NCI-H446 (cell line): ENCODE data around the gene ZSCAN10.
A peak's percentile ranks its signal among the peaks of the same experiment; 100 is the strongest.

ENCODE experiments used
- DNase-seq, 2 experiments: peaks; one replicate each; lab custom pipeline; 2025; lab: John Stamatoyannopoulos, UW

Gene ZSCAN10

DNA sequence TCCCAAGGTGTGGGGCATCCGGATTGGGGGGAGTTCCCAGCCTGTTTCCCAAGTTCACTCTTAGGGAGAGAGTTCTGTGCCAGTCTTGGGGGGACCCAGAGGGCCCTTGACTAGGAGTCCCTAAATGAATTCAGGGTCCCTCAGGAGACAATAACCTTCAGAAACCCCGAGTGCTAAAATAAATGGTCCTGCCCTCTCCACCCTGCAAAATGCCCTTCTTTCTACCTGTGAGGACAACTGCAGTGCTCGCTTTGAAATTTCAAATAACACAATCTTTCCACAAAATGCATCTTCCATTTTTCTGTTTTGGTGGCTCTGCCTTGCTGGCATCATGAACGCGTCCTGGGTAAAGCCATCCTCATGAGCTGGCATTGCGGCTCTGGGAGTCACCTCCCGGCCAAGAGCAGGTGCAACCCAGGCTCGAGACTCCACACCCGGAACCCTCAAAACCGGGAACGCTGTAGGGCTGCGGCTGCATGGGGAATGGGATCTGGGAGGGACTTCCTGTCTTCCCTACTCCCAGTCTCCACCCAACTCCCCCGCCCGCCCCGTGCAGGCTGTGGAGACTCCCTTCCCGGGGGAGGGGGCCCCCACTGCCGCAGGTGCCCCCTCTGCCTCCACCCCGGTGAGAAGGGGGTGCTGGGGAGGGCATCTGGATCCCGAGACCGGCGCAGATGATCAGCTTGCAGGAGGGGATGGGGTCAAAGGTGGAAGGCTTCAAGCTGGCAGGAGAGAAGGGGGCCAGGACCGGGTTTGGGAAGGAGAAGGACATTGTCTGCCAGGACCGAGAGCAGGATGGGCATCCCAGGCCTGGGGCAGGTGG is 13.2 kb upstream of the ZSCAN10 start, which contains the start of gene ZNF205:
Gene ZNF205, plus strand, starts transcription at position 529 of the 823 bp plus-strand sequence. CDS start 845 bp downstream, outside the sequence.
- peak; percentile 68 to 80 for DNase-seq

DNA sequence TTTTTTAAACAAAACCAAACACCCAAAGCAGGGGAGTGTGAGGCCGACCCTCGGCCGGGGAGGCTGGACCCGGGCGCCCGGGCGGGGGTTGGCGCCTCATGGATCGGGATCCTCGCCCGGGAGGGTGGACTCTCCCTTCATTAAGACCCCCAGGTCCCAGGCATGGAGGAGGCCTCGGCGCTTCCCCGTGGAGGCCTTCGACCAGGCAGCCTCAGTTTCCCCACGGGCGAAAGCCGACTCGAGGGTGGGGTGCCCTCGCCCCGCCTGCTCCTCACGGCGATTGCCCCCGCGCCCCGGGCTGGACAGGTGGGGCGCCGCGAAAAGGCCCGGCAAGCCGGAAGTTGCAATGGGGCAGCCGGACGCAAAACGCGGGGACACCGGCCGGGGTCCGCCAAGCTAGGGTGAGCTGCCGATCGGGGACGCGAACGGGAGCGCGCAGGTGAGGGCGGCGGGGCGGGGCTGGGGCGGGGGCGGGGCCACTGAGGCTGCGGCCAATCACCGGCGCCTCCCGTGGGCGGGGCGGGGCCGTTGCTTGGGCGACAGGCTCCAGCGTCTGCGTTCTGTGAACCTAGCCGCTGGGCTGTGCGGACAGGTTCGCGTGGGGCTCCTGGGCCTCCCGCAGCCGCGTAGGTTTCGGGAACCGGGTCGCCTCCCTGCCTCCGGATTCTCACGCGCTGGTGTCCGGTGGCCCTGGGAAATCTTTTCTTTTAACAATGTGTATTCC is 7.3 kb upstream of the ZSCAN10 start:
- peak; percentile 64 to 93 for DNase-seq

DNA sequence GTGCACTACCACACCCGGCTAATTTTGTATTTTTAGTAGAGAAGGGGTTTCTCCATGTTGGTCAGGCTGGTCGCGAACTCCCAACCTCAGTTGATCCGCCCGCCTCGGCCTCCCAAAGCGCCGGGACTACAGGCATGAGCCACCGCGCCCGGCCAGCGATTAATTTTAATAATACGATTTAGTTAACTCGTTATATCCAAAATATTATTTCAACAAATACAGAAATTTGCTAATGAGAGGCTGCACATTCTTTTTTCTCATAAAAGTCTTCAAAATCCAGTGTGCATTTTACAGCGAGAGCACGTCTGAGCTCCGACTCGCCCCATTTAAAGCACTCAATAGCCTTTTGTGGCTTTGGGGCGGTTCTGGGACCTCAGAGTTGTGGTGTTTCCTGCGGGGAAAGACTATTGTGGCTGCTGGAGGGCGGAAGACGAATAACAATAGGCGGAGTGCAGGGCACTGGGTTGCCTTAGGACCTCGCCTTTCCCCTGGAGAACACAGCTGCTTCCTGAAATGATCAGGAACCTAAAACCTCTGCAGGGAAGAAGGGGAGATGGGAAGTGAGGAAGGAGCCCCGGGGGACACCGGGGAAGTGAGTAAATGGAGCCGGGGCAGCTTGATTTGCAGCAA is 2.9 kb upstream of the ZSCAN10 start:
- DNase-seq = no peak

DNA sequence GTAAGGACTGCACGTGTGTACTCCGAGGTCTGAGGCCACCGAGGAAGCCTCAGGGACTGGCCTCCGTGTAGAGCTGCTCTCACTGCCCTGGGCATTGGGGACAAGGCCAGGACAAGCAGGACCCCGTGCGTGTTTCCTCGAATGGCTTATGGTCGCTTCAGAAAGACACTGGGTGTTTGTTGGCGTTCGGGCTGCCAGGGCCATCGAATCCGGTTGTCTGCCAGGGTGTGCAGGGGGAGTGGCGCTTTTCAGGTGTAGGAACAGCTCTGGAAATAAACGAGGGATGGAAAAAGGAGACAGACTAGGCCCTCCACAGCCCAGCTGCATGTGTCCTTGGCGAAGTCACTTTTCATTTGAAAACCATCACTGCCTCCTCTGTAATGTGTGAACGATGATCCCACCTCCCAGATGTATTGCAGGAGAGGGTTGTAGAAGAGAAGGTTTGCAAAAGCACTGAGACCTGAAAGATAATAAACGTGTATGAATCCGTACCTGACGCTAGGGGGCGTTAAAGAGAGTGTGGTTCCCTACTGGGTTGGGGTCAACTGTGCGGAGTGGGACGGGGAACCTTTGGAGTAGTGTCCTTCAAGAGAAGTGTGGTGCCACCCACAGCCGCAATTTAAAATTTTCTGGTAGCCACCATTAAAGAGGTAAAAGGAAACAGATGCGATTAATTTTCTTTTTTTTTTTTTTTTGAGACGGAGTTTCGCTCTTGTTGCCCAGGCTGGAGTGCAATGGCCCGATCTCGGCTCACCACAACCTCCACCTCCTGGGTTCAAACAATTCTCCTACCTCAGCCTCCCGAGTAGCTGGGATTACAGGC is 2.1 kb upstream of the ZSCAN10 start:
- DNase-seq = no peak

DNA sequence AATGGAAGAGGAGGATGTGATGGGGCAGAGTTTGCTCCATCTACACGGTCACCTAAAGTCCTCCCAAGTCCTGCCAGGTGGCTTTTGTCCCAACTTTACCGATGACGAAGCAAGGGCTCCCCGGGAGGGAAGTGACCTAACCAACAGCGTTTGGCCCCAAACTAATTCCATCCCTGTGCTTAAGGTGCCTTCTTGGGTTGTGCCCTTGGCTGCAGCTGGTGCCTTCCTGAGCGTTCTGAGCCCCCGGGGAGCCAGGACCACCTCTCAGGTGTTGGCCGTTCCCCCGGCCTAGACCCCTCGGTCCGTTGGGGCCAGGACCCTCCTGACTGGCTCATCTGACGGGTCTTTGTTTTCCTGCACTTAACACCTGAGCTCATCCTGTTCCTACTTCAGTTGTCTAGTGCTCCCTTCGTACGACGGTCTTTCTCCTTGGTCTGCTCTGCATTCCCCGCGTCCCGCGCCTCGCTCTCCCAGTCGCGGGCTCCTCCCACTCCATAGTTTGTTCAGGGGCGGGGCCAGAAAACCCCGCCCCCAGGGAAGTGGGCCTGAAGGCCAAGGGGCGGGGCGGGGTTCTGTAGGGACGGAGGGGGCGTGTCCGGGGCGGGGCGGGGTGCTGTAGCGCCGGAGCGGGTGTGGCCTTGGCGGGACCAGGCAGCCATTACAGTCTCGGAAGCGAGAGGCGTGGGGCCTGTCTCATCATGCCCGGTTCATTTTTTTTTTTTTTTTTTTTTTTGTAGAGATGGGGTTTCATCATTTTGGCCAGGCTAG is 822 bp upstream of the ZSCAN10 start:
- peak; percentile 65 to 96 for DNase-seq

DNA sequence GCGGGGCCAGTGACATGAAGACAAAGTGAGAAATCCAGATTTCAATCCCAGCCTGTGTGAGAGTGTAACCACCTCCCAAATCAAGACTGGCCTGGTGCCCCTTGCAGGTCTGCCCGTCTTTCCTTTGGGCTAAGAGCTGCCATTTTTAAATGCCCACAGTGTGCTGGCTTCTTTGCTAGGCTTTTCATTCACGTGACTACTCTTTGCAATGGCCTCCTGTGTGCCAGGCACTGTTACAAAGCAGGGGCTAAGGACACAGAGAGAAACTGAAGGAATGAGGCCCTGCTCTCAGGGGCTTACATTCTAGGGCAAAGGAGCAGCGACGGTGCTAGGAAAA is 269 bp upstream of the ZSCAN10 start:
- no peak for DNase-seq

DNA sequence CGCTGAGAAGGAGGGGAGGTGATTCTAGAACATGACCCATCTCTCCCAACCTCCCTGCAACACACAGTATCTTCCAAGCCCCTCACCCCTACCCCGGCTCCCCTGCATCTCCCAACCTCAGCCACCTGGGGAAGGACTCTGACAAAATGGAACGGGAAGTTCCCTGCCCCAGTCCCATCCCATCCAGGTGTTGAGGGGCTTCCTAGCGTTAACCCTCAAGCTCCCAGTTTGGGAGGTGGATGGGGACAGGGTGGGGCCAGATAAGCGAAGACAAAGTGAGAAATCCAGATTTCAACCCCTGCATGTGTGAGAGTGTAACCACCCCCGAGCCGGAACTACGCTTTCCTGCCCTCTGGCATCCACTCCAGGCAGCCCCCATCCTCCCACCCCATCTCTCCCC is 1.8 kb downstream of the ZSCAN10 start:
- DNase-seq = no peak

DNA sequence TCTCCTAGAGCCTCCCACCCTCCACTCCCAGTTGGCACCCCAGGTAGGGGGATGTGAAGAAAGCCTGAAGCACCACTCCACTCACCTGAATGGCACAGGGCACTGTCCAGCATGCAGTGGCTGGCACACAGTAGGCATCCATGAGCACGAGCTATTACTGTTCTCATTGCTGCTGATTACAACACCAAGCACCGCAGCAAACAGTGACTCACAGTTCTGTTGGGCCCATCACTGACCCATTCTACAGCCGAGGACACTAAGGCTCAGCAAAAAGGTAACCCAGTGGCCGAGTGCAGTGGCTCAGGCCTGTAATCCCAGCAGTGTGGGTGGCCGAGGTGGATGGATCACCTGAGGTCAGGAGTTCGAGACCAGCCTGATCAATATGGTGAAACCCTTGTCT is 2.7 kb downstream of the ZSCAN10 start:
- no peak for DNase-seq

DNA sequence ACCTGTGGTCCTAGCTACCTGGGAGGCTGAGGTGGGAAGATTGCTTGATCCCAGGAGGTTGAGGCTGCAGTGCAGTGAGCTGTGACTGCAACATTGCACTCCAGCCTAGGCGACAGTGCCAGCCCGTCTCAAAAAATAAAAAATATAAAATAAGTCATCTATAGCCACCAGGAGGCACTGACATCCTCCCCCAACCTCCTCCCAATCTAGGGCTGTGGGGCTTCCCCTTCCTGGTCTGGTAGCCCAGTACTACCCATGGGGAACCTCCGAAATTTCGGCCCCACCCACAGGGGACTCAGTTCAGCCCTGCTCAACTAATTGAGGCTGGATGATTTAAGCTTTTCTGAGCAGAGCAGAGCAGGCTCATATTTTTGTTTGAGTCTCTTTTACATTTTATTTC is 3.2 kb downstream of the ZSCAN10 start:
- no peak for DNase-seq

DNA sequence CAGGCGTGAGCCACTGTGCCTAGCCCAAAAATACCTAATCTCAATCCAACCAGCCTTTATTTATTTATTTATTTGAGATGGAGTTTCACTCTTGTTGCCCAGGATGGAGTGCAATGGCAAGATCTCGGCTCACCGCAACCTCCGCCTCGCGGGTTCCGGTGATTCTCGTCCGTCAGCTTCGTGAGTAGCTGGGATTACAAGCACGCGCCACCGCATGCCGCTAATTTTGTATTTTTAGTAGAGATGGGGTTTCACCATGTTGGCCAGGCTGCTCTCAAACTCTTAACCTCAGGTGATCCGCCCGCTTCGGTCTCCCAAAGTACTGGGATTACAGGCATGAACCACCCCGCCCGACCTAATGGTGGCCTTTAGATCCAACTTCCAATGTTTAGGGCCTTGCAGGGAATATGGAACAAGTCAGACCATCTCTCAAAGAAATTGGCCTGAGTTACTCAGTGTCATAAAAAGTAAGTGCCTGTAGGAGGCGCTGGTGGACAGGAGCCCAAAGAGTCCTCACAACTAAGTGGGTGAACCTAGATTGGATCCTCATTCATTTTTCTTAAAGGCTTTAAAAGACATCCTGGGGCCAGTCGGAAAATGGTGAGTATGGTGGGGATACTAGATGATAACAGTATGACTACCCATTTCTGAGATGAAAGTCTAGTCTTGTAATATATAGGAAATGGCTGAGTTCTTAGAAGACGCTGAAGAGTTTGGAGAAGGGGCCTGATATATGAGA is 4.6 kb downstream of the ZSCAN10 start:
- DNase-seq = peak; percentile 19 to 43

DNA sequence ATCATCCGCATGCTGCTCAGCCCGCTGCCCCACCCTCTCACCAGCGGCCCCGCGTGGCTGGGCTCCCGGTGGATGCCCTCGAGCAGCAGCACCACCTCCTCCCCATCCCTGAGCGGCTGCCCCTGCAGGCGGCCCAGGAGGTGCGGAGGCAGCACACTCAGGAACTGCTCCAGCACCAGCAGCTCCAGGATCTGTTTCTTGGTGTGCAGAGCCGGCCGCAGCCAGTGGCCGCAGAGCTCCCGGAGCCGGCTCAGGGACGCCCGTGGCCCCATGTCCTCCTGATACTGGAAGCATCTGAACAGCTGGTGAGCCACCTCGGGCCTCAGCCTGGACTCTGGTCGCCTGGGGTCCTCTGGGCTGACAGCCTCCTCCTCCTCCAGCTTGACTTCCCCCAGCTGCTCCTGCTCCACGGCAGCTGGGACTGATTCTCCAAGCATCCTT is 6.6 kb downstream of the ZSCAN10 start:
- DNase-seq = no peak

DNA sequence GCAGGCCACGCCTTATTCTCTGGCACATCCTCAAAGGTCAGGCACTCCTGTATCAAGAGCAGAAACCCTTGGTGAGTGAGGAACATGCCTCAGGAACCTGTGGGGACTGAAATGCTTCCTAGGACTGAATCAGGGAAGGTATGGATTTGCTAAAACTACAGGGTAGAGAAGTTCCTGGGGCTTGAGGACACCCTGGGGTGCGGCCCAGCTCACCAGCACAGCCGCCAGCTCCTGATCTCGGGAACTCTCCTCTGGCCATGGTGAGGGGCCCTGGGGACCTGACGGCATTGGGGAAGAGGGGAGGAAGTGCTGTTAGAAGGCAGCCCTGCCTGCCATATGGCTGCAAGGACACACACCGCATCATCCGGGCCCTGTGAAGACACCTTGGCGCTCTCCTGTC is 7.5 kb downstream of the ZSCAN10 start:
- no peak for DNase-seq

DNA sequence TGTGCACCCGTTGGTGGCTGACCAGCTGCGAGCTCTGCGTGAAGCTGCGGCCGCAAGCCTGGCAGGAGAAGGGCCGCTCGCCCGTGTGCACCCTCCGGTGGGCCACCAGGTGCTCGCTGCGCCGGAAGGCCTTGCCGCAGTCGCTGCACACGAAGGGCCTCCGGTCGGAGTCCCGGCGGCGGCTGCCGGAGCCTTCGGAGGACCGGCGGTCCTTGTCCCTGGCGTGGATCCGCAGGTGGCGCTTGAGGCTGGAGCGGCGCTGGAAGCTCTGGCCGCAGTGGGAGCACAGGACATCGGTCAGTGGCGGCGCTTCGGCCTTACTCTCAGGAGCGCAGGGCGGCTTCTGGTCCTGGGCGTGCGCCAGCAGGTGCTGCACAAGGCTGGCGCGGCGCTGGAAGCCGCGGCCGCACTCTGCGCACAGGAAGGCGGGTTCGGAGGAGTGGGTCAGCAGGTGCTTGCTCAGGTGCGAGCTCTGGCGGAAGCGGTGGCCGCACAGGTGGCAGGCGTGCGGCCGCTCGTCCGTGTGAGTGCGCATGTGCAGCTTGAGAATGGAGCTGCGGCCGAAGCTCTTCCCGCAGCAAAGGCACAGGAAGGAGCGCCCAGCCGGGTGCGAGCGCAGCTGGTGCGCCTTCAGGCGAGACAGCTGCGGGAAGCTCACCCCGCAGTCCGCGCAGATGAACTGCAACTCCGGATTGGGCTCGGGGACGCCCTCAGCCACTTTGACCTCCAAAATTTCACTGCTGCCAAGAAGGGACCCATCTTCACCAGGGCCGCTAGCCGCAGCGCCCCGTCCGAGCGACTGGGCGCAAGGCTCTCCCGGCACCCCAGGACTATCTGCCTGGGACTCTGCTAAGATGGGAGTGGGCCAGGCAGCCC is 9.1 kb downstream of the ZSCAN10 start:
- DNase-seq = no peak

DNA sequence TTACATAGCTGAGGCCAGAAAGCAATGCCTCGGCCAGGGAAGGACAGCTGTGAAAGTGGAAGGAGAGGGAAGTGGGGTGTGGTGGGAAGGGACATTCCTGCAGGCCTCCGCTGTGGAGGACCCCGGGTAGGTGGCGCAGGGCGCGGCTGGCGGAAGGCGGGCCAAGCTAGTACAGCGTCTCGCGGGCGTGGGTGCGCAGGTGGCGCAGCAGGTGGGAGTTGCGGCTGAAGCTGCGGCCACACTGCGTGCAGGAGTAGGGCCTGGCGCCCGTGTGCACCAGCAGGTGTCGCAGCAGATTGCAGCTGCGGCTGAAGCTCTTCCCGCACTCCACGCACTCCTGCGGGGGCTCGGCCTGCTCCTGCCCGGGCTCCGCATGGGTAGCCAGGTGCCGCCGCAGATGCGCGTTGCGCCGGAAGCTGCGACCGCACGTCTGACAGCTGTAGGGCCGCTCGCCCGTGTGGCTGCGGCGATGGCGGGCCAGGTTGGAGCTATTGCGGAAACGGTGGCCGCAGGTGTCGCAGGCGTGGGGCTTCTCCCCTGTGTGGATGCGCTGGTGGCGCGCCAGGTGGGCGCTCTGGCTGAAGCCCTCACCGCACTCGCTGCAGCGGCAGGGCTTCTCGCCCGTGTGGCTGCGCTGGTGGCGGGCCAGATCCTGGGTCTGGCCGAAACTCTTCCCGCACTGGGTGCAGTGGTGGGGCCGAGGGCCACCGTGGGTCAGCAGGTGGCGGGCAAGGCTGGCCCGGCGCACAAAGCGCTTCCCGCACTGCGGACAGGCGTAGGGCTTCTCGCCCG is 10.0 kb downstream of the ZSCAN10 start:
- no peak for DNase-seq

DNA sequence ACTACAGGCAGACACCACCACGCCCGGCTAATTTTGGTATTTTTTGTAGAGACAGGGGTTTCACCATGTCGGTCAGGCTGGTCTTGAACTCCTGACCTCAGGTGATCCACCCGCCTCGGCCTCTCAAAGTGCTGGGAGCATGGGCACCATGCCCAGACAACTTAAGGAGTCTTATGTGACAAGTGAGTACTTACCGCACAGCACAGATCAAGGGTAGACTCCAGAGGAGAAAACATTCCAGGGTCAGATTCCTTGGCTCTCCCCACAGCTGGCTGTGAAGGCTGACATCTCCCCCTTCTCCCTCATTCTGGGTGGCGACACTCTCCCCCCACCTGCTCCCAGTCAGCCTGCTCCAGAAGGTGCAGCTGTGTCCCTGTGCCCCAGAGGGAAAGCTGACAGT is 10.6 kb downstream of the ZSCAN10 start:
- DNase-seq = no peak

DNA sequence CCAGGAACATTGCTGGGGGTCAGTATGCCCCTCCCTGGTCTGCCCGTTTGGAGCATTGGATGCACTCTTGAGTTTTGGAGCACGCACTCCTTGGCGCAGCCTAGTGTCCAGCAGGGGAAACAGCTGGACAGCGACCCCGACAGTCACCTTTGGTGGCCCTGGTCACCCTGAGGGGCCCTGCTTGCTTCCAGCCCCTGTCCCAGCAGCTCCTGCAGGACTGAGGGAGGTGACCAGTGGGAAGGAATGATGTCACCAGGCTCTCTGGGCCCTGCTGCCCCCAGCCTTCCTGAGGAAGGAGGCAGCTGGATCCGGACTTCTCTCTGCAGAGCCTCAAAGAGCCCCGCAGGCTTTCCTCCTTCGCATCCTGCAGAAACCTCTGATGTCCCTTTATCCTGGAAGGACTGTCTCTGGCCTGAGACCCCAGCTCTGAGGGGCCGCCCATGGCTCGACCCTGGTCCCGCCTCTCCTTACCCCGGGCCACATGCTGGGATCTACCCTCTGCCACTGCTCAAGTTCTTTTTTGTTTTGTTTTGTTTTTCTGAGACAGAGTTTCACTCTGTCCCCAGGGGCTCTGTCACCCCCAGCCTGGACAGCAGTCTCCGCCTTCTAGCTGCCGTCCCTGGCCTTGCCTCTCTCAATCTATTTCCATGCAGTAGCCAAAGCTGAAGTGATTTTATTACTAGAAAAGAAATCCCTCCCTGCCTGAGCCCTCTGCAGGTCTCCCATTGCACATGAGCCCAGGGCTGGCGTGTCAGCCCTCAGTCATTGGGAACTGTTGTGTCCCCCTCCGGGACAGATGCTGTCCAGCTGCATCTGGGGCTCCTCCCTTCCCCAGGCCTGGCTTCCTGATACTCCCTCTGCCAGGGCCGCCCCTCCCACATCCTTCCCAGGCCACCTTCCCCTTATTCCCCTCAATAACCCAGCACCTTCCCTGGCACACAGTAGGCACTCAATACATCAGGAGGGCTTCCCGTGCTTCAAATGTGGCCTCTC is 11.6 kb downstream of the ZSCAN10 start:
- DNase-seq = no peak

DNA sequence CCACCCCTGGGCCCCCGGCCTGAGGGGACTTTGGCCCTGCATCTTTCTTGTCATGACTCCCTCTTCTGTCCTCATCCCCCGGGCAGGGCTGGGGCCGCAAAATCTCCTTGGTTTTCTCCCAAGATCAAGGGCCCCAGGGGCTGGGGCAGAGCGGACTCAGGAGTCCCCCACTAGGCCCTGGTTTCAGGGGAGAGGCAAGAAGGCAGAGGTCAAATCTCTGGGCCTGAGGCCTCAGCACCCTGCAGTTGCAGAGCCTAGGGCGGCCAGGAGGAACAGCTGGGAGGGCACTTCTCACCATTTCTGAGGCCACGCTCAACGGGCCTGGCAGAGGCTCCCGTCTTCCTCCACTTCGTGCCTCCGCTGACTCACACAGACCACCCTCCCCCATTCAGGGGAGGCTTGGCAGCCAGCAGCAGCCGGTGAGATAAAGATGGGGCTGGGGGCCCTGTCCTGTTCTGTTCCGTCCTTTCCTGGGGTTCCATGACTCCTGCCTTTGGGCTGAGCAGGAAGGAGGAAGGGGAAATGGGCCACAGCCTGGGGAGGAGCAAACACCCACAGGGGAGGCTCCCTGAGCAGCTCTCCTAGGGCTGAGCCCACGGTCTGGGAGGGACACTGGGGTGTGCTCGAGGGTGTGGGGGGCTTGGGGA is 12.4 kb downstream of the ZSCAN10 start:
- DNase-seq = no peak
